ENCODE data around the gene ERRFI1. TPM values are rescaled to one million over a fixed set of nuclear protein-coding genes. Genes with fewer than 3 reads are reported as not detected.

Gene ERRFI1
- polyA plus RNA-seq, 3 donors = 0.08 to 1.5 (median 0.28) TPM

- H3K9me3 ChIP-seq (replicated peaks in 1 of 2; ENCODE audit: control insufficient read depth in 1 of 2, insufficient read depth in 1 of 2, low read length in 2 of 2) = no peaks in the 10 kb centered on the region
- Mint-ChIP-seq H3K4me3 (no peak overlapping the region), H3K9me3 (peaks cover 0 to 6% (median 2%) of the 10 kb centered on the region in 7 donors), H3K27ac (no peak overlapping the region), H3K27me3 (ENCODE audit: low read depth in 3 of 3) (peaks cover 0 to 4% (median 0%) of the 10 kb centered on the region in 3 donors), H3K4me1 (peaks cover 4% of the 10 kb centered on the region), H3K36me3 (no peaks in the 10 kb centered on the region)
- H3K9ac ChIP-seq (ENCODE audit: insufficient read depth, low read length, poor library complexity, severe bottlenecking) = no peak overlapping the region
- intact Hi-C loops (cut with micrococcal nuclease) = no loop called here
- no peaks in the 10 kb centered on the region for H3K36me3 ChIP-seq (replicated peaks in 1 of 2; ENCODE audit: control insufficient read depth in 1 of 2, insufficient read depth in 2 of 2, low read length in 2 of 2)
- no CpG with 5 or more reads among the region's 3 CpGs for WGBS (ENCODE audit: insufficient coverage)
- H4K20me1 ChIP-seq (ENCODE audit: insufficient read depth, low read length) = no peaks in the 10 kb centered on the region
- peaks cover 0 to 3% of the 10 kb centered on the region in 2 donors for H3K27me3 ChIP-seq (ENCODE audit: control insufficient read depth in 2 of 2, insufficient read depth in 2 of 2, low read length in 2 of 2)
- H3K4me2 ChIP-seq (replicated peaks; ENCODE audit: extremely low read depth, low read length, poor library complexity, severe bottlenecking) = no peak overlapping the region
- no peak overlapping the region for H2AFZ ChIP-seq (ENCODE audit: insufficient read depth, low read depth, low read length, poor library complexity, severe bottlenecking)
- no peak overlapping the region for H3K4me3 ChIP-seq (replicated peaks in 1 of 3; ENCODE audit: low read depth in 2 of 3, low read length in 3 of 3)
- no peak overlapping the region for H3K27ac ChIP-seq (ENCODE audit: low read depth in 1 of 2, low read length in 2 of 2)
- no peaks in the 10 kb centered on the region for H3K79me2 ChIP-seq (ENCODE audit: insufficient read depth, low read length)
- peaks cover 2 to 3% of the 10 kb centered on the region in 2 donors for H3K4me1 ChIP-seq (ENCODE audit: control insufficient read depth in 1 of 2, insufficient read depth in 2 of 2, low read length in 2 of 2)
- no peak for DNase-seq
- no peak for TF ChIP-seq CTCF (IDR thresholded peaks at IDR 0.05)
Measured at GRCh38 chr1:8042134-8042533, 16.0 kb upstream of the ERRFI1 start.

- Histone ChIP-seq H3K4me2 (replicated peaks; ENCODE audit: extremely low read depth, low read length, poor library complexity, severe bottlenecking) (no peak overlapping the region), H3K36me3 (replicated peaks in 1 of 2; ENCODE audit: control insufficient read depth in 1 of 2, insufficient read depth in 2 of 2, low read length in 2 of 2) (no peaks in the 10 kb centered on the region), H3K79me2 (ENCODE audit: insufficient read depth, low read length) (no peaks in the 10 kb centered on the region), H3K4me3 (replicated peaks in 1 of 3; ENCODE audit: low read depth in 2 of 3, low read length in 3 of 3) (no peak overlapping the region), H4K20me1 (ENCODE audit: insufficient read depth, low read length) (no peaks in the 10 kb centered on the region), H2AFZ (ENCODE audit: insufficient read depth, low read depth, low read length, poor library complexity, severe bottlenecking) (no peak overlapping the region), H3K27me3 (ENCODE audit: control insufficient read depth in 2 of 2, insufficient read depth in 2 of 2, low read length in 2 of 2) (peaks cover 0 to 5% of the 10 kb centered on the region in 2 donors), H3K9me3 (replicated peaks in 1 of 2; ENCODE audit: control insufficient read depth in 1 of 2, insufficient read depth in 1 of 2, low read length in 2 of 2) (no peaks in the 10 kb centered on the region), H3K4me1 (ENCODE audit: control insufficient read depth in 1 of 2, insufficient read depth in 2 of 2, low read length in 2 of 2) (no peaks in the 10 kb centered on the region), H3K27ac (ENCODE audit: low read depth in 1 of 2, low read length in 2 of 2) (no peak overlapping the region), H3K9ac (ENCODE audit: insufficient read depth, low read length, poor library complexity, severe bottlenecking) (no peak overlapping the region)
- no peak overlapping the region for H3K4me3 Mint-ChIP-seq
- intact Hi-C loops (cut with micrococcal nuclease) = no loop called here
- WGBS (ENCODE audit: insufficient coverage) = no CpG with 5 or more reads among the region's 1 CpG
- no peaks in the 10 kb centered on the region for H3K4me1 Mint-ChIP-seq
- peaks cover 0 to 6% (median 2%) of the 10 kb centered on the region in 7 donors for H3K9me3 Mint-ChIP-seq
- H3K36me3 Mint-ChIP-seq = no peaks in the 10 kb centered on the region
- no peak for DNase-seq
- no peak overlapping the region for H3K27ac Mint-ChIP-seq
- TF ChIP-seq CTCF (IDR thresholded peaks at IDR 0.05) = no peak
- peaks cover 0 to 7% (median 7%) of the 10 kb centered on the region in 3 donors for H3K27me3 Mint-ChIP-seq (ENCODE audit: low read depth in 3 of 3)
Measured at GRCh38 chr1:8040586-8040985, 14.5 kb upstream of the ERRFI1 start.
